ENCODE results near the gene ATG7.

DNA sequence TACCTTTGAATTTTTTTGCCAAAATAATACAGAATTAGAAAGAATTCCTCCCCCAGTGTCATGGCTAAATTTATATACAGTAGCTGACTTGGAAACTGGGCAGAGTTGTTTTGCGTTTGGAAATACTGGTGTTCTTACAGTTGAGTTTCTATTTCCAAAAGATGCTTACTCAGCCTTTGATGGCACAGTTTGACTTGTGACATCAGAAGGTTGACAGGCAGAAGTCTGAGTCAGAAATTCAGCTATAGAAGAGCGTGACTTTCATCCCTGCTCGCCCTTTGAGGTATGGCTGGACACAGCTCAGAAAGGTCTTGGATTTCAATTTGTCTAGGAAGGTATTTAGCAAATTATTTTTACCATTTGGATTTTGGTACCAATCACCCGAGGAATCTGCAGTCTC lies 195.7 kb downstream of the ATG7 start:
- TF ChIP-seq EZH2 (IDR thresholded peaks at IDR 0.05): no peak
- TF ChIP-seq POLR2AphosphoS5 (IDR thresholded peaks at IDR 0.05; ENCODE audit: borderline replicate concordance, low read depth, low read length): no peak
- TF ChIP-seq FOXP2 (optimal IDR thresholded peaks at IDR 0.05; ENCODE audit: control extremely low read depth, extremely low read length, insufficient read depth): no peak

All from SK-N-MC (cell line).